GM12875 (cell line): ENCODE data around the gene PPM1M.

Experiments
- H3K4me3 ChIP-seq: one replicate; pipeline ENCODE4 v1.5.1; 2011; ENCODE audit warnings: low read depth, low read length, control low read depth
- TF ChIP-seq, protein P1 (sequence below): IDR thresholded peaks from 2 replicates; pipeline ENCODE4 v1.5.1; 2011; ENCODE audit warnings: low read depth, mild to moderate bottlenecking, control low read depth, inconsistent platforms, low read length, moderate library complexity, borderline replicate concordance; ENCODE audit not compliant: insufficient read depth

Gene PPM1M

DNA sequence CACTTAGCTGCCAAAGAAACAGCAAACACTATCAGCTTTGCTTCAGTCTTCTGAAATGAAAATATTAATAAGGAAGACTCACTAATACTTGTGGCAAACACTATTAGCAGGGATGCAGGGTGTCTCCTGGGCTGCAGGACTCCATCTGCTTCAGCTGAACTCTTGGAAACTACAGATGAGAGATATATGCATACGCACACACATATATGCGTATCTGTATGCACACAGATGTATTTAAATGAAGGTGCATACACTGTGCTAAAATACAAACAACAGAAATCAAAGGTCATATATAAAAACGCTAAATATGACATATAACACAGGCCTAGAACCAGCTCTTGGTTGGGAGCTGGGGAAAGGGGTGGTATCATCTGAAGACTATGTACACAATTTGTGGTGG, 10.6 kb downstream of the PPM1M start:
- TF ChIP-seq, protein P1, sequence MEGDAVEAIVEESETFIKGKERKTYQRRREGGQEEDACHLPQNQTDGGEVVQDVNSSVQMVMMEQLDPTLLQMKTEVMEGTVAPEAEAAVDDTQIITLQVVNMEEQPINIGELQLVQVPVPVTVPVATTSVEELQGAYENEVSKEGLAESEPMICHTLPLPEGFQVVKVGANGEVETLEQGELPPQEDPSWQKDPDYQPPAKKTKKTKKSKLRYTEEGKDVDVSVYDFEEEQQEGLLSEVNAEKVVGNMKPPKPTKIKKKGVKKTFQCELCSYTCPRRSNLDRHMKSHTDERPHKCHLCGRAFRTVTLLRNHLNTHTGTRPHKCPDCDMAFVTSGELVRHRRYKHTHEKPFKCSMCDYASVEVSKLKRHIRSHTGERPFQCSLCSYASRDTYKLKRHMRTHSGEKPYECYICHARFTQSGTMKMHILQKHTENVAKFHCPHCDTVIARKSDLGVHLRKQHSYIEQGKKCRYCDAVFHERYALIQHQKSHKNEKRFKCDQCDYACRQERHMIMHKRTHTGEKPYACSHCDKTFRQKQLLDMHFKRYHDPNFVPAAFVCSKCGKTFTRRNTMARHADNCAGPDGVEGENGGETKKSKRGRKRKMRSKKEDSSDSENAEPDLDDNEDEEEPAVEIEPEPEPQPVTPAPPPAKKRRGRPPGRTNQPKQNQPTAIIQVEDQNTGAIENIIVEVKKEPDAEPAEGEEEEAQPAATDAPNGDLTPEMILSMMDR = no peak

DNA sequence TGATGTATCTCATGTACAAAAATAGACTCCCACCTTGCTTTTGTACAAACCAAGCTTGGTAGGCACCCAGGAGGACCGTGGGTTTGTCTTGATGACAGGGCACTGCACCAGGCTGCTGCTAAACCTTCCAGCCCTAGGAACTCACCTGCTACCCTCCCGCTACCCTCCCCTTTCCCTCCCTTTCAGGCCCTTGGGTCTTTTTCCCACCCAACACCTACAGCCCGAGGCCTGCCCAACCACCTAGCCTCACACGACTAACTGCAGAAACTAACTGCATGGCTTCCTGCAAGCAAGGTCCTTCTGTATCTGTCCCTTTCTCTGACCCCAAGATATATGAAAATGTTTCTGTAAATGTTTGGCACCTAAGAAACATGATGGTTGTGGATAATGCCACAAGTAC, 11.1 kb downstream of the PPM1M start:
- TF ChIP-seq, protein P1 = no peak
- H3K4me3 ChIP-seq = no peak overlapping the region

More for the DNA sequence above, 10.6 kb downstream of the PPM1M start:
- H3K4me3 ChIP-seq = no peak overlapping the region

DNA sequence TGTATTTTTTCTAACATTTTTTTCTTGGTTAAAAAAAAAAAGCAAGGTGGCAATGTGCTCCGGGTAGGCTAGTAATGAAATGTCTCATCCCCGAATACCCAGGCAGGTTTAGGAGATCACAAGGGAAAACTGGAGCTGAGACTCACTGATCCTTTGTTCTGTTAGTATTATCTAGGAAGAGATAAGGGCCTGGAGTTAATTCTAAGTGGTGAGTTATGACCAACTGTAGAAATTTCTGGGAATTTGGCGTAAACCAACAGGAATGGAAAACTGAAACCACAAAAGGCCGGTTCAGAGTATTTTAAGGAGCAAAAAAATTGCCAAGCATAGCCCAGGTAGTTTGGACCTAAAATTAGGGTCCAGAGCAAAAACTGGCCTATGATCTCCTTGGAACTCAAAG, 12.4 kb downstream of the PPM1M start:
- no peak overlapping the region for H3K4me3 ChIP-seq

DNA sequence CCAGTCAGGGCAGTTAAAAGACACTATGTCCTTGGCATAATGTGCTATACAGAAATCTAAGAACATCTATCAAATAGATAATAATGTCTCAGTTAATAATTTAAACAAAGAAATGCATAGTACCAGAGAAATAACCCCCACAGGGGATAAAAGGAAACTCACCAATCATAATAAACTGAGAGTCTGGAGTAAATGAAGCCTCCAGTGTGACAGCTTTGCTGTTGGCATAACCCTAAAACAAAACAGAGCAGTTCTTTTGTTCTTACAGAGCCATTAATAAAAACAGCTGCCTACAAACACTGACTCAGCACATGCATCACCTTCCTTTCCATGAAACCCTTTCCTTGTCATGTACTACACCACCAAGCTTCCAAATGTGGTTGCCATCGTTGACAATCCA, 13.5 kb downstream of the PPM1M start:
- H3K4me3 ChIP-seq = no peak overlapping the region
- TF ChIP-seq, protein P1 = no peak

More for the DNA sequence above, 12.4 kb downstream of the PPM1M start:
- TF ChIP-seq, protein P1 = no peak

DNA sequence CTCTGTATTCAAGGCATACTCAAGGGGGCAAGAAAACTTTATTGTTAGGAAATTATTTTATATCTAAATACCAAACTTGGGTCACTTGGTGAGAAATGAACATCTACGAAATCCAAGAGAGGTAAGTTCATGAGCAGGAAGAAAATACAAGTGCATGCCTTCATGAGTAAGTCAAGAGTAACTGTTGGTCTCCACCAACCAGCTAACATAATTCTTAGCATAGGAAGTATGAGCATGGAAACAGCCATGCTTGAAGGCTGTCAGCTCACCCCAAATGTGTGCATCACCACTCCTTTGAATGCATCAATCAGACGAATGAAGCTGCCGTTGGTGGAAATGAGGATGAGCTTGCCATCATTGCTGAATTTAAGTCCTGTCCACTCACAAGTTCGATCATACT, 13.9 kb downstream of the PPM1M start:
- no peak overlapping the region for H3K4me3 ChIP-seq
- TF ChIP-seq, protein P1 = no peak

DNA sequence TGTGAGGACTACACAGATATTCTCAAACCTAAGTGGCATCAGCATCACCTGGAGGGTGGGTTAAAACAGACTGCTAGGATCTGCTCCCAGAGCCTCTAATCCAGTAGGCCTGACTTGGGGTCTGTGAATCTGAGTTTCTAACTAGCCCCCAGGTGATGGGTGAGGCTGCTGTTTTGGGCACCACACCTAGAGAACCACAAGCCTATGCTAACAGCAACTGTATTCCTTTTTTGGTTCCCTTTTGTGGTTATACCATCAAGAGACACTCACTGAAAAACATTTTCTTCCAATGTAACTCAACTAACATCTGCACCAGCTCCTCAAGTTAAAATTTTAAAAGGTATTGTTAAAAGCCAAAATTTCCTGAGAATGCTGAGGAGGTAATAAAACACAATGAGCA, 16.9 kb downstream of the PPM1M start:
- TF ChIP-seq, protein P1 = no peak
- H3K4me3 ChIP-seq = no peak overlapping the region

DNA sequence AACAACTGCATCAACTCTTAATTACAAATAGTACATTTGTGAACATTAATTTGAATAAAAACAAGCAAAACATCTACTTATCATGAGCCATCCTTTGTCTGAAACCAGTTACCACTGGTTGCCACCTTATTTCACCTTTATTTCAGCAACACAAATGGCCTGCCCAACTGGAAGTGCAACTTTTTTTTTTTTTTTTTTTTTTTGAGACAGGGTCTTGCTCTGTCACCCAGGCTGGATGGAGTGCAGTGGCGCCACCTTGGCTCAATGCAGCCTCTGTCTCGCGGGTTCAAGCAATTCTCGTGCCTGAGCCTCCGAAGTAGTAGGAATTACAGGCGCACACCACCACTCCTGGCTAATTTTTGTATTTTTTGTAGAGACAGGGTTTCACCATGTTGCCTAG, 19.8 kb downstream of the PPM1M start:
- TF ChIP-seq, protein P1 = no peak
- no peak overlapping the region for H3K4me3 ChIP-seq
